Measurements from ENCODE around the gene DLEC1.
"Not testable (repeated sequence)": the region's sequence is repeated elsewhere in the genome, so short reads cannot be mapped to it uniquely, and the experiment has no call there.

DLEC1 gene

DNA sequence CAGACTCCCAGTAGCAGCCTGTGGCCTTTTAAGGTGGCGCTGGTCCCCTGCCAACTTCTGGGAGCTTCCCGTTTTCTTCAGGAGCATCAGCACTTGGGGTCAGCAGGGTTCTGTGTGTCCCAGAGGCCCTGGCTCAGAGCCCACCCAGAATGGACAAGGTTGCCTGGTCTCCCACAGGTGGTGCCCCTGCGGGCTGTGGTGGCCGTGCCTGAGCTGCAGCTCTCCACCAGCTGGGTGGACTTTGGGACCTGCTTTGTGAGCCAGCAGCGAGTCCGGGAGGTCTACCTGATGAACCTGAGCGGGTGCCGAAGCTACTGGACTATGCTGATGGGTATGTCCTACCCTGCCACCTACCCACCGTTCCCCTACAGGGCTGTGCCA lies 82.4 kb downstream of the DLEC1 start:
- no peak for DNase-seq (ENCODE audit: low spot score)

GRCh38 chr3:38121832-38122461 lies 82.9 kb downstream of the DLEC1 start:
- no peak for DNase-seq (ENCODE audit: low spot score)

GRCh38 chr3:38122712-38123290 lies 83.8 kb downstream of the DLEC1 start:
- DNase-seq (ENCODE audit: low spot score), result no peak

- no peak for DNase-seq (ENCODE audit: low spot score)
Observed at GRCh38 chr3:38124324-38125122, 85.5 kb downstream of the DLEC1 start.

- no peak for DNase-seq (ENCODE audit: low spot score)
Observed at GRCh38 chr3:38125305-38126120, 86.5 kb downstream of the DLEC1 start.

- no peak for DNase-seq (ENCODE audit: low spot score)
Observed at GRCh38 chr3:38126121-38126892, 87.3 kb downstream of the DLEC1 start.

- no peak for DNase-seq (ENCODE audit: low spot score)
Observed at GRCh38 chr3:38127611-38128302, 88.7 kb downstream of the DLEC1 start.

DNA sequence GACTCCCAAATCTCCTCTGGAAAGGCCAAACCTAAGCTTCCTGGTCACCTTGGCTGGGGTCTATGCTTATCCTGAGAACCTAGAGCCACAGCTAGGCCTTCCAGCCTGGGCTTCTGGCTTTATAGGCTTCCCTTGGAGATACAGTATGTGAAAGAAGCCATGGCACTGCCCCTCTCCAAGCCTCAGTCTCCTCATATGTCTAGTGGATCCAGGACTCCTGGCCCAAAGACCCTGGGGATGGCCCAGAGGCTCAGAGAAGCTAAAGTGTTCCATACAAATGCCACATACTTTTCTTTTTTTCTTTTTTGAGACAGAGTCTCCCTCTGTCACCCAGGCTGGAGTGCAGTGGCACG lies 89.3 kb downstream of the DLEC1 start:
- no peak for DNase-seq (ENCODE audit: low spot score)

- DNase-seq (ENCODE audit: low spot score), result no peak
Observed at GRCh38 chr3:38129058-38129457, 90.0 kb downstream of the DLEC1 start.

DNA sequence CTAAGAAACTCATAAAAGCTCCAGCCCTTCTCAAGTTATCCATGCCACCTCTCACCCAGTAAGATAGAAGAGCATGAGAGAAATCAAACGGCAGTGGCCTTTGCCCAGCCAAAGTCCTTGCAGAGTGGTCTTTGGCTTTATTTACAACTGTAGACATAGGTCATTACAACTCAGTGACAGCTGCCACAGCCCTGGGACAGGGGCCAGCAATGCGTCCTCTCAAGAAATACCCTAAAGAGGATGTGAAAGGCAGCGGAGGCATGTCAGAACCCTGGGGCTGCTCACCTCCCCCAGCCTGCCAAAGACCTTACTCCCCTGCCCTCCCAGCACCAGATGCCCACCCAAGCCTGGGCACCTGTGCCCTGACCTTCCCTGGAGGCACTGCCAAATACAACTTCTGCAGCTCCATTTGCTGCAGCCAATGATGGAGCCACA lies 91.6 kb downstream of the DLEC1 start:
- no peak for DNase-seq (ENCODE audit: low spot score)

- DNase-seq (ENCODE audit: low spot score), result peak; percentile 67
Observed at GRCh38 chr3:38131621-38132369, 92.8 kb downstream of the DLEC1 start.

- no peak for DNase-seq (ENCODE audit: low spot score)
Observed at GRCh38 chr3:38133209-38133556, 94.2 kb downstream of the DLEC1 start.

GRCh38 chr3:38133557-38134405 lies 94.8 kb downstream of the DLEC1 start:
- DNase-seq (ENCODE audit: low spot score), result no peak

GRCh38 chr3:38134517-38135143 lies 95.6 kb downstream of the DLEC1 start:
- DNase-seq (ENCODE audit: low spot score), result not testable (repeated sequence)

DNA sequence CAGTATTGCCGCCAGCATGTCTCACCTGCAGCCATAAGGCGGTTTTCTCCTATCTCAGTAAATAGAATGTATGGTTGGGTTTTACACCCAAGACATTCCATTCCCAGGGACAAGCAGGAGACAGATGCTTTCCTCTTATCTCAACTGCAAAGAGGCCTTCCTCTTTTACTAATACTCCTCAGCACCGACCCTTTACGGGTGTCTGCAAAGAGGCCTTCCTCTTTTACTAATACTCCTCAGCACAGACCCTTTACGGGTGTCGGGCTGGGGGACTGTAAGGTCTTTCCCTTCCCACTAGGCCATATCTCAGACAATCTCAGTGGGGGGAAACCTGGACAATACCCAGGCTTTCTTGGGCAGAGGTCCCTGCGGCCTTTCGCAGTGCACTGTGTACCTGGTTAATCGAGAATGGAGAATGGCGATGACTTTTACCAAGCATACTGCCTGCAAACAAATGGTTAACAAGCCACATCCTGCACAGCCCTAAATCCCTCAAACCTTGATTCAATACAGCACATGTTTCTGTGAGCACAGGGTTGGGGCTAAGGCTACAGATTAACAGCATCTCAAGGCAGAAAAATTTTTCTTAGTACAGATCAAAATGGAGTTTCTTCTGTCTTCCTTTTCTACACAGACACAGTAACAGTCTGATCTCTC lies 96.7 kb downstream of the DLEC1 start:
- DNase-seq (ENCODE audit: low spot score), result not testable (repeated sequence)

DNA sequence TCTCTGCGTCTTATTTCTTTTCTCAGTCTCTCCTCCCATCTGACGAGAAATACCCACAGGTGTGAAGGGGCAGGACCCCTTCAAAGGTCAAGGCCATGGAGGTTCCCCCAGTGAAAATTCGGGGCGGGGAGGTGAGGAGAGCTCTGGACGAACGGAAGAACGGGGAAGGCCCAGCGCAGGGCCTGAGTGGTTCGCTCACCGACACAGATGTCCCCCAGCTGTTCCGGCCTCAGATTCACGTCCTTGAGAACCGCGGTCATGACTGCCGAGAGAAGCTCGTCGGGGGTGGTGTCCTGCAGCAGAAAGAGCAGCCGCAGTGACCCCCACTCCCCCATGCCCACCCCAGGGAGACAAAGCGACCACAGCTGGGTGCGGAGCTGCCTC lies 97.4 kb downstream of the DLEC1 start:
- no peak for DNase-seq (ENCODE audit: low spot score)

DNA sequence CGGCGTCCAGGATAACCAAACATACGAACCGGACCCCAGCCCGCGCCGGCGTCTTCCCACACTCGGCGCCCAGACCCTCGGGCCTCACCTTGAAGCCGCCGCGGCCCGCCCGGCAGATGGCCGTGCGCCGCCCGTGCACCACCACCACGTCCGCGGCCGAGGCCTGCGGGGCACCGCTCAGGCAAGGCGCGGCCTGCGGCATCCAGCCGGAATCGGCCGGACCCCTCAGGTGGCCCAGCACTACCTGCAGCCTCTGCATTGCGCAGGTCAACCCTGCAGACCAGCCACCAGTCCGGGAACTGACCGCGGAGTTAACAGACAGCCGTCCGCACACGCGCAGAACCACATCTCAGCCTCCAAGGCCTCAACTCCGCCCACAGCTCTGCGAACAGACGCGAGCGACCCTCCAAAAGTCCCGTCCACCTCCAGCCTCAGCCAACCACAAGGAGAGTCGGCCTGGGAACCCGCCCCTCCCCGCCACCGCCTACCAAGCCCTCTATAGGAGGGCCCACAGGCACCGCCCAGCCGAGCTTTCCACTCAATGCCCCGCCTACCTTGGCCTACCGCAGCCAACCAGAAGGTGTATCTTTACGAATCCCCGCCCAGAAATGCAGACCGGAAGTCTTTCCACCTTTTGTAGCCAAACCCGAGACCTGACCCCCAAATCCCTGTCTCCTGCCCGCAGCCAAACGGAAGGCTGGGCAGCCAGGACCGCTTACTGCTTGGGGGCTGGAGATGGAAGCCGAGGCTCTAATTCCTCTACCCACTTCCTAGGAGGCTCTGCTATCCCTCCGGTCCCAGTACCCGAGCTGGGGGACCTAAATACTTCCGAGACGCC lies 98.0 kb downstream of the DLEC1 start, which contains the start of gene ACAA1:
ACAA1 (minus strand) TSS at position 351 of the 838 bp plus-strand sequence; CDS start at position 259, 92 bp downstream.
- DNase-seq (ENCODE audit: low spot score), result peak; percentile 95
